Esophagus muscularis mucosa (tissue), 4 donors: Measurements from ENCODE around the gene DIAPH1. TPM values are rescaled to one million over a fixed set of nuclear protein-coding genes. Genes with fewer than 3 reads are reported as not detected.

Experiments used
- DNase-seq: peaks from one replicate; pipeline ENCODE4 v3.0.0-alpha.2; 2017; ENCODE audit errors: extremely low spot score
- H3K27ac ChIP-seq, 4 donors: fragments of 200-600 bp; sonication (generic); replicated peaks in 1 of 4; 1 replicate in 3 of 4; 2 replicates in 1 of 4; pipeline ENCODE4 v1.5.1; 2016 to 2019; ENCODE audit warnings: mild to moderate bottlenecking in 1 of 4
- H3K27me3 ChIP-seq, 4 donors: fragments of 200-600 bp; sonication (generic); one replicate each; pipeline versions ENCODE4 v1.5.1 to v1.6.0; 2016 to 2019
- H3K36me3 ChIP-seq, 4 donors: fragments of 200-600 bp; sonication (generic); one replicate each; pipeline ENCODE4 v1.5.1; 2016 to 2019
- H3K4me1 ChIP-seq, 4 donors: fragments of 200-600 bp; sonication (generic); one replicate each; pipeline ENCODE4 v1.5.1; 2016 to 2019
- H3K4me3 ChIP-seq, 4 donors: fragments of 200-600 bp; sonication (generic); 1 replicate in 2 of 4; 2 replicates in 2 of 4; pipeline ENCODE4 v1.5.1; 2016 to 2019; ENCODE audit warnings: mild to moderate bottlenecking in 4 of 4, moderate library complexity in 1 of 4
- H3K9me3 ChIP-seq, 4 donors: fragments of 200-600 bp; sonication (generic); 1 replicate in 3 of 4; 2 replicates in 1 of 4; pipeline ENCODE4 v1.5.1; 2016 to 2019
- EP300 ChIP-seq: sonication (generic); formaldehyde crosslinking; IDR thresholded peaks from one replicate; pipeline ENCODE4 v1.6.1; 2017; ENCODE audit warnings: antibody characterized with exemption
- POLR2A ChIP-seq: fragments of 450-650 bp; IDR thresholded peaks from one replicate; pipeline ENCODE4 v1.6.1; 2017; ENCODE audit warnings: antibody characterized with exemption, moderate library complexity, mild to moderate bottlenecking, low read depth
- POLR2AphosphoS5 ChIP-seq, 2 donors: sonication (generic); formaldehyde crosslinking; IDR thresholded peaks; one replicate each; pipeline ENCODE4 v1.6.1; 2017; ENCODE audit warnings: antibody characterized with exemption in 2 of 2
- WGBS: methylation state at CpG from one replicate; pipeline ENCODE4 v1.1.5; 2018; 5-methylcytosine and 5-hydroxymethylcytosine counted together
- intact Hi-C: fragments of 100-400 bp; cut with DNase I; formaldehyde crosslinking; loops from one replicate; pipeline ENCODE4 v1.15.1; 2023
- total RNA-seq, 4 donors: library from RNA; depleted of rRNA; stranded (reverse); fragments of >200 nt; gene quantifications; one replicate each; pipeline versions ENCODE4 v1.1.0 to v1.2.1, GENCODE V29; 2016
- TF ChIP-seq, protein P1 (sequence below), 3 experiments: fragments of 200-600 bp in 2 of 3; fragments of 450-650 bp in 1 of 3; sonication (generic) in 2 of 3; IDR thresholded peaks; one replicate each; pipeline ENCODE4 v1.5.1; 2017 to 2019; ENCODE audit warnings: antibody characterized with exemption in 3 of 3, mild to moderate bottlenecking in 2 of 3, moderate library complexity in 1 of 3

DIAPH1 gene
- total RNA-seq, 4 donors from 2014 or later: 34.1 to 53.0 (median 45.9) TPM

DNA sequence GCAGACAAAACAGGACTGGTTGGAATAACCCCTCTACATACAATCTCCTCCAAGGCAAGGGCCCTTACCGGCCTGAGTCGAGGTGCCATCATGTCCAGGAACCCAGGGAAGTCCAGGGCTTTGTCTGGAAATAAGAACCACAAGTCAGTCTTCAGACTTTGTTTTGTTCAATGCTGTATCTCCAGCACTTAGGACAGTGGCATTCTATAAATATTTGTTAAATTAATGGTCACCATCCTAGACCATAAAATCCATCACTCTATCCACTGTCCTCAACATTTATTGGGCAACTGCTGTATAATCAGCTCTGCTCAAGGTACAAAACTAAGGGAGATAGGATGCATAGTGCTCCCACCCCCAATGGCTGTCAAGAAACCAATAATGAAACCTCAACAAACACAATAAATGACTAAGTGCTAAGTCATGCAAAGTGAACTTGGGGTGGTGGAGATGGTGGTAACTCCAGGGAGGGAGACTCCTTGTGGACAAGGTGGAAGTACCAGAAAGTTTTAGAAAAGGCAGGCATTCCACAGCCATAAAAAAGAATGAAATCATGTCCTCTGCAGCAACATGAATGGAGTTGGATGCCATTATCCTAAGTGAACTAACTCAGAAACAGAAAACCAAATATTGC lies 23.0 kb upstream of the DIAPH1 start:
- Histone ChIP-seq H3K27ac (no peak overlapping the region), H3K4me3 (no peak overlapping the region), H3K9me3 (no peaks in the 10 kb centered on the region), H3K36me3 (peaks cover 9 to 60% (median 25%) of the 10 kb centered on the region in 4 donors), H3K27me3 (peaks cover 0 to 9% (median 0%) of the 10 kb centered on the region in 4 donors), H3K4me1 (peaks cover 12 to 16% (median 13%) of the 10 kb centered on the region in 4 donors)
- intact Hi-C loops: no loop called here
- whole genome bisulfite sequencing: 79% methylated on average over 2 of the region's 2 CpGs
- no peak for DNase-seq
- TF ChIP-seq, protein P1, sequence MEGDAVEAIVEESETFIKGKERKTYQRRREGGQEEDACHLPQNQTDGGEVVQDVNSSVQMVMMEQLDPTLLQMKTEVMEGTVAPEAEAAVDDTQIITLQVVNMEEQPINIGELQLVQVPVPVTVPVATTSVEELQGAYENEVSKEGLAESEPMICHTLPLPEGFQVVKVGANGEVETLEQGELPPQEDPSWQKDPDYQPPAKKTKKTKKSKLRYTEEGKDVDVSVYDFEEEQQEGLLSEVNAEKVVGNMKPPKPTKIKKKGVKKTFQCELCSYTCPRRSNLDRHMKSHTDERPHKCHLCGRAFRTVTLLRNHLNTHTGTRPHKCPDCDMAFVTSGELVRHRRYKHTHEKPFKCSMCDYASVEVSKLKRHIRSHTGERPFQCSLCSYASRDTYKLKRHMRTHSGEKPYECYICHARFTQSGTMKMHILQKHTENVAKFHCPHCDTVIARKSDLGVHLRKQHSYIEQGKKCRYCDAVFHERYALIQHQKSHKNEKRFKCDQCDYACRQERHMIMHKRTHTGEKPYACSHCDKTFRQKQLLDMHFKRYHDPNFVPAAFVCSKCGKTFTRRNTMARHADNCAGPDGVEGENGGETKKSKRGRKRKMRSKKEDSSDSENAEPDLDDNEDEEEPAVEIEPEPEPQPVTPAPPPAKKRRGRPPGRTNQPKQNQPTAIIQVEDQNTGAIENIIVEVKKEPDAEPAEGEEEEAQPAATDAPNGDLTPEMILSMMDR (IDR thresholded peaks at IDR 0.05): no peak
- TF ChIP-seq POLR2A (no peak), EP300 (no peak), POLR2AphosphoS5 (IDR thresholded peaks at IDR 0.05) (no peak)

DNA sequence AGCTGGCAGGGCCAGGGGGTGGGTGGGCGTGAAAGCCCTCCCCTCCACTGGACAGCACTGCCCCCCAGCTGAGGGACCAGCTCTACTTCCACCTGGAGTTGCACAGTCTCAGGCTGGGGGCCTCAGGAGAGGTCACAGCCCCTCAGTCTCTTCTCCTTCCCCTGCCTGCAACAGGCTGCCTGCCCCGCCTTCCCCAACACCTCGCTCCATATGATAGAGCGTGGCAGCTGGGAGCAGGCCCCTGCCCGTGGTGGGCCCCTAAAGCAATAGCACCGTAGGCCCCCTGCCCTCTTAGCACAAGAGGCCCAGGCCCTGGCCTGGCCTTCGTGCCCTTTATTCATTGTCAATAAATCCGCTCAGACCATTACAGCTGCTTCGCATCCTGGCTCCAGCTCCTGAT lies 21.9 kb upstream of the DIAPH1 start:
- Histone ChIP-seq H3K4me3 (no peak overlapping the region), H3K27ac (no peak overlapping the region), H3K27me3 (peaks cover 0 to 9% (median 0%) of the 10 kb centered on the region in 4 donors), H3K4me1 (peaks cover 18 to 21% (median 19%) of the 10 kb centered on the region in 4 donors), H3K9me3 (peaks cover 0 to 3% (median 0%) of the 10 kb centered on the region in 4 donors), H3K36me3 (peaks cover 9 to 50% (median 20%) of the 10 kb centered on the region in 4 donors)
- intact Hi-C loops: no loop called here
- 83% methylated on average over 8 of the region's 9 CpGs for WGBS
- TF ChIP-seq POLR2AphosphoS5 (IDR thresholded peaks at IDR 0.05) (no peak), EP300 (no peak), POLR2A (no peak)
- TF ChIP-seq, protein P1 (IDR thresholded peaks at IDR 0.05): no peak
- DNase-seq: no peak

DNA sequence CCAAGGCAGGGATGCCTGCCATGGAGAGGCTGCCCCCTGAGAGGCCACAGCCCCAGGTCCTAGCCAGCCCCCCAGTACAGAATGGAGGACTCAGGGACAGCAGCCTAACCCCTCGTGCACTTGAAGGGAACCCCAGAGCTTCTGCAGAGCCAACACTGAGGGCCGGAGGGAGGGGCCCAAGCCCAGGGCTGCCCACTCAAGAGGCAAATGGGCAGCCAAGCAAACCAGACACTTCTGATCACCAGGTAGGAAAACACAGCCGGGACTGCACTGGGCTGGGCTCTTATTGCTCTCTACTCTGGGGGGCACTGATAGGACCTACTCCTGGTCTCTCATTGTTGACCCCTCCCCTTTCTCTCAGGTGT lies 21.2 kb upstream of the DIAPH1 start:
- Histone ChIP-seq H3K9me3 (peaks cover 0 to 3% (median 0%) of the 10 kb centered on the region in 4 donors), H3K4me3 (no peak overlapping the region), H3K36me3 (peaks cover 9 to 43% (median 17%) of the 10 kb centered on the region in 4 donors), H3K4me1 (peaks cover 24 to 27% (median 26%) of the 10 kb centered on the region in 4 donors), H3K27ac (no peak overlapping the region), H3K27me3 (peaks cover 0 to 9% (median 0%) of the 10 kb centered on the region in 4 donors)
- intact Hi-C loops: no loop called here
- TF ChIP-seq, protein P1 (IDR thresholded peaks at IDR 0.05): no peak
- TF ChIP-seq POLR2A (no peak), POLR2AphosphoS5 (IDR thresholded peaks at IDR 0.05) (no peak), EP300 (no peak)
- WGBS: no CpG with 5 or more reads among the region's 3 CpGs
- DNase-seq: no peak

DNA sequence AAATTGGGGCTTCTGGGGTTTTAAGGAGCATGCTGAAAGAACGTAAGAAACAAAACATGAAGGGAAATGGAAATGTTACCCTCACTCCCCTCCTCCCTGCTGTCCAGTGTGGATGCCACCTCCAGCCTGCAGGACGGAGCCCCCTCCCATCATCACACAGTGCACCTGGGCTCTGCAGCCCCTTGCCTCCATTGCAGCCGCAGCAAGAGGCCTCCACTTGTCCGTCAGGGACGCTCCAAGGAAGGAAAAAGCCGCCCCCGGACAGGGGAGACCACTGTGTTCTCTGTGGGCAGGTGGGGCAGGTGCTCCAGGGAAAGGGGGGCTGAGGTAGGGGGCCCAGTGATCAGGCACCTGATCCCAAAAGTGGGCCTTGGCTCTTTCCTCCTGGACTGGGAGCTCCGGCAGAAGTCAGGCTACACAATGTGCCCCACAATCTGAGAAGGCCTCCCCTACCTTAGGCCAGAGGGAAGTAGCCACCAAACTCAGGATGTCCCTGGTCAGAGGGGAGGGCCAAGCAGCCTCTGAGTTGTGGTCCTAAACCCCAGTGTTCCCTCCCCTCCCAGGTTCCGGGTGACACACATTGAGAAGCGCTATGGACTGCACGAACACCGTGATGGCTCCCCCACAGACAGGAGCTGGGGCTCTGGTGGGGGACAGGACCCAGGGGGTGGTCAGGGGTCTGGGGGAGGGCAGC lies 20.7 kb upstream of the DIAPH1 start:
- Histone ChIP-seq H3K9me3 (peaks cover 0 to 3% (median 0%) of the 10 kb centered on the region in 4 donors), H3K4me3 (no peak overlapping the region), H3K27me3 (peaks cover 0 to 9% (median 0%) of the 10 kb centered on the region in 4 donors), H3K27ac (no peak overlapping the region), H3K4me1 (peaks cover 28 to 33% (median 31%) of the 10 kb centered on the region in 4 donors), H3K36me3 (peaks cover 7 to 41% (median 13%) of the 10 kb centered on the region in 4 donors)
- TF ChIP-seq, protein P1 (IDR thresholded peaks at IDR 0.05): no peak
- TF ChIP-seq POLR2A (no peak), POLR2AphosphoS5 (IDR thresholded peaks at IDR 0.05) (no peak), EP300 (no peak)
- intact Hi-C loops: no loop called here
- 83% methylated on average over 8 of the region's 12 CpGs for WGBS
- DNase-seq: no peak
